WTC11 (cell line): ENCODE results near the gene WWP2. TPM values are rescaled to one million over a fixed set of nuclear protein-coding genes. Genes with fewer than 3 reads are reported as not detected.
"Not testable (repeated sequence)": the region's sequence is repeated elsewhere in the genome, so short reads cannot be mapped to it uniquely, and the experiment has no call there.

Experiments used
- ATAC-seq: fragments of 200-7000 bp; cut with Tn5 transposase; 2 replicates; pipeline ENCODE4 v1.10.0; 2021; ENCODE audit warnings: mild to moderate bottlenecking, moderate library complexity
- CTCF ChIA-PET: fragments of 300-600 bp; sonication (Branson Sonifier 250); formaldehyde crosslinking; loops from one replicate; lab custom pipeline; 2021; ENCODE audit warnings: antibody characterized with exemption; lab: Charles Lee
- POLR2A ChIA-PET: fragments of 350-600 bp; sonication (Branson Sonifier 250); formaldehyde crosslinking; loops from one replicate; lab custom pipeline; 2021; ENCODE audit warnings: antibody characterized with exemption; lab: Charles Lee
- DNase-seq: peaks from one replicate; pipeline ENCODE4 v3.0.0; 2021; ENCODE audit warnings: low spot score
- H3K27ac Mint-ChIP-seq: 2 replicates; pipeline ENCODE4 v1.8.0; 2021; ENCODE audit warnings: mixed read lengths
- H3K27me3 Mint-ChIP-seq: 2 replicates; pipeline ENCODE4 v1.8.0; 2021; ENCODE audit warnings: low read depth, mild to moderate bottlenecking, moderate library complexity, mixed read lengths
- H3K36me3 Mint-ChIP-seq: 2 replicates; pipeline ENCODE4 v1.8.0; 2021; ENCODE audit warnings: mixed read lengths
- H3K4me1 Mint-ChIP-seq: 2 replicates; pipeline ENCODE4 v1.8.0; 2022; ENCODE audit warnings: mixed read lengths
- H3K4me3 Mint-ChIP-seq: 2 replicates; pipeline ENCODE4 v1.8.0; 2021; ENCODE audit warnings: mild to moderate bottlenecking, moderate library complexity, mixed read lengths
- H3K9me3 Mint-ChIP-seq: 2 replicates; pipeline ENCODE4 v1.8.0; 2021; ENCODE audit warnings: mixed read lengths
- CBFB ChIP-seq: sonication (generic); formaldehyde crosslinking; IDR thresholded peaks from 2 replicates; pipeline ENCODE4 v1.8.1; 2022; ENCODE audit warnings: mild to moderate bottlenecking, low read depth, missing genetic modification reagents
- CREB1 ChIP-seq: sonication (generic); formaldehyde crosslinking; IDR thresholded peaks from 2 replicates; pipeline ENCODE4 v1.8.0; 2023; ENCODE audit warnings: mild to moderate bottlenecking, missing genetic modification reagents
- ELF4 ChIP-seq: sonication (generic); formaldehyde crosslinking; IDR thresholded peaks from 2 replicates; pipeline ENCODE4 v1.8.1; 2022; ENCODE audit warnings: low read depth, mild to moderate bottlenecking, moderate library complexity, missing genetic modification reagents
- FOXJ3 ChIP-seq: sonication (generic); formaldehyde crosslinking; IDR thresholded peaks from 2 replicates; pipeline ENCODE4 v1.9.0; 2021; ENCODE audit warnings: missing genetic modification reagents, mild to moderate bottlenecking, borderline replicate concordance
- FOXK1 ChIP-seq: sonication (generic); formaldehyde crosslinking; IDR thresholded peaks from 2 replicates; pipeline ENCODE4 v1.8.0; 2022; ENCODE audit warnings: mild to moderate bottlenecking, moderate library complexity, missing genetic modification reagents
- GABPB1 ChIP-seq: sonication (generic); formaldehyde crosslinking; IDR thresholded peaks from 2 replicates; pipeline ENCODE4 v1.8.1; 2023; ENCODE audit warnings: mild to moderate bottlenecking, missing genetic modification reagents
- GRHL2 ChIP-seq: fragments of 250-450 bp; sonication (Bioruptor Pico); IDR thresholded peaks from 2 replicates; pipeline ENCODE4 v1.8.0; 2022; ENCODE audit warnings: mild to moderate bottlenecking, moderate library complexity; ENCODE audit not compliant: insufficient replicate concordance, severe bottlenecking
- HMGA2 ChIP-seq: fragments of 250-450 bp; sonication (Bioruptor Pico); IDR thresholded peaks from 2 replicates; pipeline ENCODE4 v1.4.0; 2021; ENCODE audit warnings: mild to moderate bottlenecking, moderate library complexity
- KAT7 ChIP-seq: sonication (generic); formaldehyde crosslinking; IDR thresholded peaks from 2 replicates; pipeline ENCODE4 v1.8.1; 2023; ENCODE audit warnings: missing genetic modification reagents, mild to moderate bottlenecking, borderline replicate concordance
- PRRX2 ChIP-seq: fragments of 250-450 bp; sonication (Bioruptor Pico); IDR thresholded peaks from 2 replicates; pipeline ENCODE4 v1.8.0; 2021; ENCODE audit warnings: mild to moderate bottlenecking
- RORB ChIP-seq: fragments of 250-450 bp; sonication (Bioruptor Pico); IDR thresholded peaks from 2 replicates; pipeline ENCODE4 v1.9.0; 2021; ENCODE audit warnings: mild to moderate bottlenecking
- TP53 ChIP-seq: sonication (generic); formaldehyde crosslinking; IDR thresholded peaks from 2 replicates; pipeline ENCODE4 v1.8.1; 2023; ENCODE audit warnings: mild to moderate bottlenecking, missing genetic modification reagents
- ZNF121 ChIP-seq: sonication (generic); formaldehyde crosslinking; IDR thresholded peaks from 2 replicates; pipeline ENCODE4 v1.8.0; 2023; ENCODE audit warnings: missing genetic modification reagents
- ZNF232 ChIP-seq: sonication (generic); formaldehyde crosslinking; IDR thresholded peaks from 2 replicates; pipeline ENCODE4 v1.8.0; 2022; ENCODE audit warnings: mild to moderate bottlenecking, missing genetic modification reagents
- ZNF263 ChIP-seq: sonication (generic); formaldehyde crosslinking; IDR thresholded peaks from 2 replicates; pipeline ENCODE4 v1.8.1; 2022; ENCODE audit warnings: low read depth, mild to moderate bottlenecking, moderate library complexity, missing genetic modification reagents
- ZNF317 ChIP-seq: sonication (generic); formaldehyde crosslinking; IDR thresholded peaks from 2 replicates; pipeline ENCODE4 v1.8.1; 2023; ENCODE audit warnings: low read depth, mild to moderate bottlenecking, moderate library complexity, missing genetic modification reagents, borderline replicate concordance
- ZNF396 ChIP-seq: fragments of 250-450 bp; sonication (Bioruptor Pico); IDR thresholded peaks from 2 replicates; pipeline ENCODE4 v1.8.0; 2021; ENCODE audit warnings: mild to moderate bottlenecking, moderate library complexity, borderline replicate concordance
- ZNF671 ChIP-seq: fragments of 250-450 bp; sonication (Bioruptor Pico); IDR thresholded peaks from 2 replicates; pipeline ENCODE4 v1.8.0; 2021; ENCODE audit warnings: mild to moderate bottlenecking
- total RNA-seq: library from RNA; stranded (reverse); gene quantifications from 3 replicates; pipeline ENCODE4 v1.2.3, GENCODE V29; 2021
- TF ChIP-seq, protein P1 (sequence below): fragments of 250-450 bp; sonication (Bioruptor Pico); IDR thresholded peaks from 2 replicates; pipeline ENCODE4 v1.9.0; 2021; ENCODE audit warnings: moderate library complexity, mild to moderate bottlenecking, inconsistent platforms, borderline replicate concordance
- TF ChIP-seq, protein P2 (sequence below): sonication (generic); formaldehyde crosslinking; IDR thresholded peaks from 2 replicates; pipeline ENCODE4 v1.8.0; 2022; ENCODE audit warnings: mild to moderate bottlenecking, missing genetic modification reagents
- TF ChIP-seq, protein P3 (sequence below): sonication (generic); formaldehyde crosslinking; IDR thresholded peaks from 2 replicates; pipeline ENCODE4 v1.8.0; 2022; ENCODE audit warnings: mild to moderate bottlenecking, missing genetic modification reagents

Gene WWP2
- total RNA-seq, 1 experiment from 2014 or later, result 39.1 TPM

DNA sequence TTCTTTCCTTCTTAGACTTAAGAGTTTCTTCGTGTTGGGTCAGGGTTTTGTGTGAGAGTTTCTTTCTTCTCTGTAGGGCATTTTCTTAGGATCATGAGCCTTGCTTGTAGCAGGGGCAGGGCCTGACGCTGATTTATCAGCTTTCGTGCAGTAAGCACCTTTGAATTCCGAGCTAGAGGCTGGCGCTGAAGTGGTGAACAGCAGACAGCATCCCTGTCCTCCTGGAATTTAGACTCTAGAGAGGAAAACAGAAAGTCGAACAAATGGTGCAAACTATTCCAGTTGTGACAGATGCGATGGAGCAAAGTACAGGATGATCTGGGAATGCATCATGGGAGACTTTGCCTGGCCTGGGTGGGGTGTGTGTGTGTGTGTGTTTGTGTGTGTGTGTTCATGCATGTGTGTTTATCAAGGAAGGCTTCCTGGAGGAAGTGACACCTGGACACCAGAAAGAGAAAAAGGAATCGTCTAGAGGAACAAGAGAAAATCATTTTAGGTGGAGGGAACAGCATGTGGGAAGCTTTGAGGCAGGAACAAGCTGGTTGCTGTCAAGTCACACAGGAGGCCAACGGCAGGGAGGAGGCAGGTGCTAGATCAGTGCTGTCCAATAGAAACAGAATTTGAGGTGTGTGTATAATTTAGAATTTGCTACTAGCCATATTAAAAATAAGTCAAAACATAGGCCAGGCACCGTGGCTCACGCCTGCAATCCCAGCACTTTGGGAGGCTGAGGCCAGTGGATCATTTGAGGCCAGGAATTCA lies 60.2 kb downstream of the WWP2 start:
- ATAC-seq, result no peak
- POLR2A ChIA-PET, result no interaction called here
- Mint-ChIP-seq H3K4me3 (no peak overlapping the region), H3K36me3 (peaks cover 10% of the 10 kb centered on the region), H3K27ac (peak overlapping the region; percentile 61), H3K9me3 (peaks cover 8% of the 10 kb centered on the region; the same call in 1 of the 2 replicates), H3K4me1 (peaks cover 14% of the 10 kb centered on the region), H3K27me3 (no peaks in the 10 kb centered on the region)
- no peak for DNase-seq
- TF ChIP-seq ZNF121 (CRISPR knock-in tag) (no peak), GABPB1 (CRISPR knock-in tag) (peak; percentile 86)
- CTCF ChIA-PET, result interaction anchor here (1.1 kb wide), 2 partner anchors 26 to 37 kb away, joined by 3 read pairs; no protein-coding TSS in a partner anchor

DNA sequence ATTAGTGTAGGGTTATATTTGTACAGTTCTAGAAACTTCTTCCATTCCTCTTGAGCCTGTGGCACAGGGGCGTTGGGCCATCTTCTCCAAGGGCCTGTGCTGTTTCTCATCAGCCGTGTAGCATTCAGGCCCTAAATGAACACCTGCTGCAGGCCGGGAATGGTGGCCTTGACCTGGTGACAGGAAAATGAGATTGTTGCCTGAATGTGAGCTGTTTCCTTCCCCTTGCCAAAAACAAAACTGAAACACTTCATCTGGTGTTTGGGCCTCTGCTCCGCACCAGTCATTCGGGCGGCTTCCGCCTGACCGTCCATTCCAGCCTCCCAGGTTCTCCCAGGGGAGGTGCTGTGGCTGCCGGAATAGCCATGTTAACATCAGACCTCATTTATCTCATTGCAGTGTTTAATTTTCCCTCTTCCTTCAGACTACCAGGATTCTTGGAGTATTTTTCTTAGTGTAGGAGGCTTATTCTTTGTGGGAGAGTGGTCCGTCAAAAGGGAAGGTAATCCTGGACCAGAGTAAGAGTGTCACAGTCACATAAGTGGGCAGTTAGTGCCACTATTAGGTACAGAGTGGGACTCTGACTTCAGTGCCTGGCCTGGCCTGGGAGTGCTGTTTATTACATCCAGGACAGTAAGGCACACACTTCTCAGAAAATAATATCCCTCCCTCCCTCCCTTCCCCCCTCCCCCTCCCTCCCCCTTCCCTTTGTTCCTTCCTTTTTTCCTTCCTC lies 61.9 kb downstream of the WWP2 start:
- CTCF ChIA-PET, result interaction anchor here (1.3 kb wide), 1 partner anchor 106 kb away, joined by 5 read pairs; no protein-coding TSS in a partner anchor
- DNase-seq (no peak), ATAC-seq (no peak)
- no peaks in the 10 kb centered on the region for H3K27me3 Mint-ChIP-seq
- TF ChIP-seq, protein P1, sequence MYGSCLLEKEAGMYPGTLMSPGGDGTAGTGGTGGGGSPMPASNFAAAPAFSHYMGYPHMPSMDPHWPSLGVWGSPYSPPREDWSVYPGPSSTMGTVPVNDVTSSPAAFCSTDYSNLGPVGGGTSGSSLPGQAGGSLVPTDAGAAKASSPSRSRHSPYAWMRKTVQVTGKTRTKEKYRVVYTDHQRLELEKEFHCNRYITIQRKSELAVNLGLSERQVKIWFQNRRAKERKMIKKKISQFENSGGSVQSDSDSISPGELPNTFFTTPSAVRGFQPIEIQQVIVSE (CRISPR knock-in tag), result no peak
- TF ChIP-seq, protein P2, sequence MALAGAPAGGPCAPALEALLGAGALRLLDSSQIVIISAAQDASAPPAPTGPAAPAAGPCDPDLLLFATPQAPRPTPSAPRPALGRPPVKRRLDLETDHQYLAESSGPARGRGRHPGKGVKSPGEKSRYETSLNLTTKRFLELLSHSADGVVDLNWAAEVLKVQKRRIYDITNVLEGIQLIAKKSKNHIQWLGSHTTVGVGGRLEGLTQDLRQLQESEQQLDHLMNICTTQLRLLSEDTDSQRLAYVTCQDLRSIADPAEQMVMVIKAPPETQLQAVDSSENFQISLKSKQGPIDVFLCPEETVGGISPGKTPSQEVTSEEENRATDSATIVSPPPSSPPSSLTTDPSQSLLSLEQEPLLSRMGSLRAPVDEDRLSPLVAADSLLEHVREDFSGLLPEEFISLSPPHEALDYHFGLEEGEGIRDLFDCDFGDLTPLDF (CRISPR knock-in tag), result no peak
- no peak for TF ChIP-seq CREB1 (CRISPR knock-in tag)
- TF ChIP-seq ZNF263 (CRISPR knock-in tag), result no peak
- TF ChIP-seq PRRX2 (CRISPR knock-in tag), result no peak
- no peak for TF ChIP-seq CBFB (CRISPR knock-in tag)
- no peak for TF ChIP-seq HMGA2 (CRISPR knock-in tag)
- no peak for TF ChIP-seq FOXJ3 (CRISPR knock-in tag)
- no peak for TF ChIP-seq FOXK1 (CRISPR knock-in tag)
- TF ChIP-seq KAT7, result no peak
- no peak for TF ChIP-seq ZNF232 (CRISPR knock-in tag)
- TF ChIP-seq RORB, result no peak
- TF ChIP-seq ZNF671, result no peak
- no peak for TF ChIP-seq ZNF396 (CRISPR knock-in tag)
- TF ChIP-seq, protein P3, sequence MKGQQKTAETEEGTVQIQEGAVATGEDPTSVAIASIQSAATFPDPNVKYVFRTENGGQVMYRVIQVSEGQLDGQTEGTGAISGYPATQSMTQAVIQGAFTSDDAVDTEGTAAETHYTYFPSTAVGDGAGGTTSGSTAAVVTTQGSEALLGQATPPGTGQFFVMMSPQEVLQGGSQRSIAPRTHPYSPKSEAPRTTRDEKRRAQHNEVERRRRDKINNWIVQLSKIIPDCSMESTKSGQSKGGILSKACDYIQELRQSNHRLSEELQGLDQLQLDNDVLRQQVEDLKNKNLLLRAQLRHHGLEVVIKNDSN (CRISPR knock-in tag), result no peak
- no peak for TF ChIP-seq TP53 (CRISPR knock-in tag)
- no peak for TF ChIP-seq ELF4 (CRISPR knock-in tag)
- TF ChIP-seq GRHL2, result no peak
- no peak for TF ChIP-seq ZNF317 (CRISPR knock-in tag)
- H3K4me3 Mint-ChIP-seq, result no peak overlapping the region
- no peaks in the 10 kb centered on the region for H3K36me3 Mint-ChIP-seq
- peak overlapping the region; percentile 49 for H3K27ac Mint-ChIP-seq
- H3K9me3 Mint-ChIP-seq, result no peaks in the 10 kb centered on the region
- H3K4me1 Mint-ChIP-seq, result peaks cover 7% of the 10 kb centered on the region
- POLR2A ChIA-PET, result no interaction called here

DNA sequence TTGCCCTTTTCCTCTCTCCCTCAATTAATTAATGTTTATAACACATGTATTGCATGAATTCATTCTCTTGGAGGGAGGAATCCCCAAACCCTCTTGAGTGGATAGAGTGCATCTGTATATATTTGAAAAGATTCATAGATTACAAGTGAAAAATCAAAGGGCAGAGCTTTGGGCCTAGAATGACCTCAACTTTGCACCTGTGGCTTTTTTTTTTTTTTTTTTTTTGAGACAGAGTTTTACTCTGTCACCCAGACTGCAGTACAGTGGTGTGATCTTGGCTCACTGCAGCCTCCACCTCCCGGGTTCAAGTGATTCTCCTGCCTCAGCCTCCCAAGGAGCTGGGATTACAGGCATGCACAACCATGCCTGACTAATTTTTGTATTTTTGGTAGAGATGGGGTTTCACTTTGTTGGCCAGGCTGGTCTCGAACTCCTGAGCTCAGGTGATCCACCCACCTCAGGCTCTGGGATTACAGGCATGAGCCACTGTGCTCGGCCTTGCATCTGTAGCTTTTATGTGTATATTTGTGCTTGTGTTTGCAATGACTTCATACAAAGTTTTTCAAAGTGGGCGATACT lies 62.5 kb downstream of the WWP2 start:
- POLR2A ChIA-PET, H3K27ac Mint-ChIP-seq, H3K4me3 Mint-ChIP-seq, H3K4me1 Mint-ChIP-seq, ATAC-seq, DNase-seq, H3K9me3 Mint-ChIP-seq, H3K27me3 Mint-ChIP-seq, H3K36me3 Mint-ChIP-seq: not testable (repeated sequence)
- CTCF ChIA-PET, result interaction anchor here (0.6 to 1.3 kb wide), 2 partner anchors 11 to 106 kb away, joined by 3 to 5 read pairs; no protein-coding TSS in a partner anchor
